ENCODE data around the gene LIMD2. TPM values are rescaled to one million over a fixed set of nuclear protein-coding genes. Genes with fewer than 3 reads are reported as not detected.

Gene LIMD2
- total RNA-seq, 4 donors from 2014 or later = 3.9 to 10.7 (median 7.2) TPM

GRCh38 chr17:63685041-63685440 is 14.9 kb downstream of the LIMD2 start:
- TF ChIP-seq CTCF (IDR thresholded peaks at IDR 0.05) (no peak), POLR2A (IDR thresholded peaks at IDR 0.05) (no peak)
- DNase-seq = peak; percentile 55 to 62
- H3K4me1 ChIP-seq = peaks cover 7 to 8% of the 10 kb centered on the region in 2 donors
- H3K9me3 ChIP-seq = no peaks in the 10 kb centered on the region
- H3K36me3 ChIP-seq = peaks cover 30 to 36% of the 10 kb centered on the region in 2 donors
- intact Hi-C loops (cut with DNase I) = no loop called here
- 30 to 58% methylated on average over 2 of the region's 2 CpGs for WGBS, 2 donors
- H3K27ac ChIP-seq = no peak overlapping the region
- H3K27me3 ChIP-seq = no peaks in the 10 kb centered on the region
- no peak overlapping the region for H3K4me3 ChIP-seq (replicated peaks in 1 of 3)

DNA sequence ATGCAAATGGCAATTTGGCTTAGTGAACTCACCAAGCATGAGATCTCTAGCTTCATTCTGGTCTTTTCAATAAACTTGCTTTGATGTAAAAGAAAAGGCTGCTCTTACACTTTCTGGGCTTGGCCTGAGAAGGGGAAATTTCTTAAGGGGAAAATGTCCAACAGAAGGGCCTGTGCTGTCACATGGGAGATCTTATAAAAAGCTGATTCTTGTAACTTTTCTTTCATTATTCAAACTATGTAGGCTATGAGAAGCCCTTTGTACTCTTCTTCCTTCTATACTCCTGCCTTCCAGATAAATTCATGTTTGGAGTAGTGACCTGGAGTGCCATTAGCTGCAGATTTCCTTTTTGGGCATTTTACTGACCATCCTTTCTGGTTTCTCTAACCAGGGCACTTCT is 16.9 kb downstream of the LIMD2 start:
- TF ChIP-seq POLR2A (IDR thresholded peaks at IDR 0.05) (no peak), CTCF (IDR thresholded peaks at IDR 0.05) (no peak)
- Histone ChIP-seq H3K4me1 (peaks cover 7 to 8% of the 10 kb centered on the region in 2 donors), H3K9me3 (no peaks in the 10 kb centered on the region), H3K36me3 (peaks cover 10 to 17% of the 10 kb centered on the region in 2 donors), H3K27ac (no peak overlapping the region), H3K4me3 (replicated peaks in 1 of 3) (no peak overlapping the region), H3K27me3 (no peaks in the 10 kb centered on the region)
- intact Hi-C loops (cut with DNase I) = no loop called here
- DNase-seq = no peak

GRCh38 chr17:63682441-63682840 is 17.5 kb downstream of the LIMD2 start:
- H3K27ac ChIP-seq = no peak overlapping the region
- no peaks in the 10 kb centered on the region for H3K27me3 ChIP-seq
- 100% methylated on average over 1 of the region's 1 CpG for WGBS, 2 donors
- peaks cover 7 to 10% of the 10 kb centered on the region in 2 donors for H3K4me1 ChIP-seq
- no peak for DNase-seq
- TF ChIP-seq POLR2A (IDR thresholded peaks at IDR 0.05) = no peak
- TF ChIP-seq CTCF (IDR thresholded peaks at IDR 0.05) = no peak
- no peaks in the 10 kb centered on the region for H3K9me3 ChIP-seq
- intact Hi-C loops (cut with DNase I) = no loop called here
- H3K36me3 ChIP-seq = peaks cover 10 to 21% of the 10 kb centered on the region in 2 donors
- no peak overlapping the region for H3K4me3 ChIP-seq (replicated peaks in 1 of 3)

- no peak for TF ChIP-seq CTCF (IDR thresholded peaks at IDR 0.05)
- TF ChIP-seq POLR2A (IDR thresholded peaks at IDR 0.05) = no peak
- 81 to 85% methylated on average over 6 to 8 of the region's 8 CpGs for WGBS, 2 donors
- intact Hi-C loops (cut with DNase I) = no loop called here
- no peak for DNase-seq
- Histone ChIP-seq H3K36me3 (peaks cover 10 to 21% of the 10 kb centered on the region in 2 donors), H3K27ac (no peak overlapping the region), H3K27me3 (no peaks in the 10 kb centered on the region), H3K4me3 (replicated peaks in 1 of 3) (no peak overlapping the region), H3K9me3 (no peaks in the 10 kb centered on the region), H3K4me1 (peaks cover 11 to 20% of the 10 kb centered on the region in 2 donors)
Observed at GRCh38 chr17:63681530-63681929, 18.4 kb downstream of the LIMD2 start.

GRCh38 chr17:63680700-63681099 is 19.2 kb downstream of the LIMD2 start:
- DNase-seq = no peak
- no peak overlapping the region for H3K4me3 ChIP-seq (replicated peaks in 1 of 3)
- 98 to 99% methylated on average over 1 of the region's 1 CpG for WGBS, 2 donors
- peaks cover 10 to 21% of the 10 kb centered on the region in 2 donors for H3K36me3 ChIP-seq
- no peak overlapping the region for H3K27ac ChIP-seq
- TF ChIP-seq CTCF (IDR thresholded peaks at IDR 0.05) (no peak), POLR2A (IDR thresholded peaks at IDR 0.05) (no peak)
- H3K27me3 ChIP-seq = no peaks in the 10 kb centered on the region
- peaks cover 19 to 28% of the 10 kb centered on the region in 2 donors for H3K4me1 ChIP-seq
- no peaks in the 10 kb centered on the region for H3K9me3 ChIP-seq
- intact Hi-C loops (cut with DNase I) = no loop called here

Data from thyroid gland (tissue), 4 donors.